Caco-2 (cell line): ENCODE results near the gene RUFY4. TPM values are rescaled to one million over a fixed set of nuclear protein-coding genes. Genes with fewer than 3 reads are reported as not detected.

Experiments used
- BruUV-seq: library from RNA; stranded (reverse); fragments of 400-500 nt; replicated peaks from 2 replicates; lab custom pipeline; 2021; lab: Mats Ljungman, UMichigan
- CTCF ChIA-PET: fragments of 300-600 bp; sonication (Branson Sonifier 250); formaldehyde crosslinking; loops from one replicate; lab custom pipeline; 2022; ENCODE audit warnings: antibody characterized with exemption; lab: Charles Lee
- POLR2A ChIA-PET: fragments of 300-600 bp; sonication (Branson Sonifier 250); formaldehyde crosslinking; loops from one replicate; lab custom pipeline; 2022; ENCODE audit warnings: antibody characterized with exemption; lab: Charles Lee
- DNase-seq, 2 experiments: peaks; one replicate each; pipeline versions ENCODE4 v3.0.0 to v3.0.0-alpha.2; 2020 to 2022
- H3K27me3 ChIP-seq: replicated peaks from 2 replicates; pipeline ENCODE4 v1.6.0; 2011; ENCODE audit warnings: low read length; ENCODE audit not compliant: control insufficient read depth, insufficient read depth
- H3K36me3 ChIP-seq: 2 replicates; pipeline ENCODE4 v1.5.1; 2011; ENCODE audit warnings: low read length; ENCODE audit not compliant: control insufficient read depth, insufficient read depth
- H3K4me1 ChIP-seq: fragments of 250-450 bp; sonication (Bioruptor Pico); 2 replicates; pipeline ENCODE4 v1.5.1; 2020; ENCODE audit warnings: mild to moderate bottlenecking
- H3K4me3 ChIP-seq: 2 replicates; pipeline ENCODE4 v1.5.1; 2011; ENCODE audit warnings: low read depth, mild to moderate bottlenecking, control low read depth, low read length
- H3K9me3 ChIP-seq: fragments of 250-450 bp; sonication (Bioruptor Pico); 2 replicates; pipeline ENCODE4 v1.5.1; 2020; ENCODE audit warnings: mild to moderate bottlenecking, moderate library complexity
- H3K27ac Mint-ChIP-seq: one replicate; pipeline ENCODE4 v1.8.0; 2022; ENCODE audit warnings: mixed read lengths; ENCODE audit not compliant: unreplicated experiment
- H3K27me3 Mint-ChIP-seq: one replicate; pipeline ENCODE4 v1.8.0; 2022; ENCODE audit warnings: mixed read lengths; ENCODE audit not compliant: insufficient read depth, unreplicated experiment
- H3K36me3 Mint-ChIP-seq: one replicate; pipeline ENCODE4 v1.8.0; 2022; ENCODE audit warnings: mild to moderate bottlenecking, mixed read lengths; ENCODE audit not compliant: insufficient read depth, unreplicated experiment
- H3K4me1 Mint-ChIP-seq: one replicate; pipeline ENCODE4 v1.8.0; 2022; ENCODE audit warnings: low read depth, mixed read lengths; ENCODE audit not compliant: unreplicated experiment
- H3K4me3 Mint-ChIP-seq: one replicate; pipeline ENCODE4 v1.8.0; 2022; ENCODE audit warnings: mild to moderate bottlenecking, moderate library complexity, mixed read lengths; ENCODE audit not compliant: unreplicated experiment
- H3K9me3 Mint-ChIP-seq: one replicate; pipeline ENCODE4 v1.8.0; 2022; ENCODE audit warnings: mixed read lengths; ENCODE audit not compliant: unreplicated experiment
- CTCF ChIP-seq, 2 experiments: fragments of 200-600 bp in 1 of 2; IDR thresholded peaks; 1 replicate in 1 of 2; 2 replicates in 1 of 2; pipeline versions ENCODE4 v1.5.1 to v1.8.0; 2011 to 2022; ENCODE audit warnings: antibody characterized with exemption in 1 of 2, control low read depth in 1 of 2, inconsistent platforms in 1 of 2, low read depth in 1 of 2, low read length in 1 of 2, mild to moderate bottlenecking in 1 of 2, moderate library complexity in 1 of 2; ENCODE audit not compliant: insufficient read depth in 1 of 2, severe bottlenecking in 1 of 2, unreplicated experiment in 1 of 2
- intact Hi-C: fragments of 100-400 bp; cut with micrococcal nuclease; formaldehyde crosslinking; loops from one replicate; pipeline ENCODE4 v1.10.0; 2022; ENCODE audit not compliant: unreplicated experiment
- total RNA-seq: library from RNA; stranded (reverse); gene quantifications from 2 replicates; pipeline ENCODE4 v1.2.3, GENCODE V29; 2022

The RUFY4 gene
- total RNA-seq, 1 experiment from 2014 or later, result not detected

GRCh38 chr2:218129458-218130135 lies 60.5 kb downstream of the RUFY4 start:
- no peak for DNase-seq
- H3K36me3 ChIP-seq, result no peaks in the 10 kb centered on the region
- ChIA-PET CTCF (no interaction called here), POLR2A (no interaction called here)
- Mint-ChIP-seq H3K4me1 (no peaks in the 10 kb centered on the region), H3K27me3 (peaks cover 8% of the 10 kb centered on the region), H3K27ac (no peak overlapping the region), H3K36me3 (no peaks in the 10 kb centered on the region), H3K4me3 (no peak overlapping the region), H3K9me3 (no peaks in the 10 kb centered on the region)
- no TSS peak for BruUV-seq
- H3K4me1 ChIP-seq, result no peaks in the 10 kb centered on the region
- no peaks in the 10 kb centered on the region; the same call in 1 of the 2 replicates for H3K27me3 ChIP-seq
- no peak overlapping the region for H3K4me3 ChIP-seq
- TF ChIP-seq CTCF (IDR thresholded peaks at IDR 0.05; ENCODE audit: insufficient read depth in 1 of 2, low read depth in 1 of 2, low read length in 1 of 2, severe bottlenecking in 1 of 2, unreplicated experiment in 1 of 2), result no peak
- intact Hi-C loops, result no loop called here
- no peaks in the 10 kb centered on the region for H3K9me3 ChIP-seq

- ChIA-PET CTCF (no interaction called here), POLR2A (no interaction called here)
- TF ChIP-seq CTCF (IDR thresholded peaks at IDR 0.05; ENCODE audit: insufficient read depth in 1 of 2, low read depth in 1 of 2, low read length in 1 of 2, severe bottlenecking in 1 of 2, unreplicated experiment in 1 of 2), result no peak
- Histone ChIP-seq H3K4me1 (no peaks in the 10 kb centered on the region), H3K4me3 (no peak overlapping the region), H3K27me3 (no peaks in the 10 kb centered on the region; the same call in 1 of the 2 replicates), H3K36me3 (no peaks in the 10 kb centered on the region), H3K9me3 (no peaks in the 10 kb centered on the region)
- intact Hi-C loops, result no loop called here
- no peak overlapping the region for H3K27ac Mint-ChIP-seq
- H3K36me3 Mint-ChIP-seq, result no peaks in the 10 kb centered on the region
- no peak overlapping the region for H3K4me3 Mint-ChIP-seq
- no peaks in the 10 kb centered on the region for H3K4me1 Mint-ChIP-seq
- no TSS peak for BruUV-seq
- H3K27me3 Mint-ChIP-seq, result peaks cover 11% of the 10 kb centered on the region
- H3K9me3 Mint-ChIP-seq, result no peaks in the 10 kb centered on the region
- DNase-seq, result no peak
Observed at GRCh38 chr2:218130377-218130776, 61.3 kb downstream of the RUFY4 start.

GRCh38 chr2:218130822-218131221 lies 61.8 kb downstream of the RUFY4 start:
- Mint-ChIP-seq H3K4me1 (no peaks in the 10 kb centered on the region), H3K9me3 (no peaks in the 10 kb centered on the region), H3K4me3 (no peak overlapping the region), H3K36me3 (no peaks in the 10 kb centered on the region), H3K27me3 (peaks cover 15% of the 10 kb centered on the region), H3K27ac (no peak overlapping the region)
- ChIA-PET POLR2A (no interaction called here), CTCF (interaction anchor here (0.6 kb wide), 1 partner anchor 139 kb away, joined by 6 read pairs; no protein-coding TSS in a partner anchor)
- Histone ChIP-seq H3K4me1 (no peaks in the 10 kb centered on the region), H3K36me3 (no peaks in the 10 kb centered on the region), H3K27me3 (no peaks in the 10 kb centered on the region; the same call in 1 of the 2 replicates), H3K4me3 (no peak overlapping the region), H3K9me3 (no peaks in the 10 kb centered on the region)
- no peak for DNase-seq
- intact Hi-C loops, result no loop called here
- TF ChIP-seq CTCF (IDR thresholded peaks at IDR 0.05; ENCODE audit: insufficient read depth in 1 of 2, low read depth in 1 of 2, low read length in 1 of 2, severe bottlenecking in 1 of 2, unreplicated experiment in 1 of 2), result no peak
- no TSS peak for BruUV-seq
